ENCODE data around the gene ST6GAL2.

The ST6GAL2 gene

GRCh38 chr2:106825161-106825560, 60.8 kb downstream of the ST6GAL2 start:
- TF ChIP-seq CTCF (IDR thresholded peaks at IDR 0.05; ENCODE audit: low read depth, low read length): no peak
- H3K4me3 ChIP-seq (ENCODE audit: low read depth, low read length): no peak overlapping the region

GRCh38 chr2:106816974-106817373, 69.0 kb downstream of the ST6GAL2 start:
- no peak for TF ChIP-seq CTCF (IDR thresholded peaks at IDR 0.05; ENCODE audit: low read depth, low read length)
- H3K4me3 ChIP-seq (ENCODE audit: low read depth, low read length): no peak overlapping the region

- H3K4me3 ChIP-seq (ENCODE audit: low read depth, low read length): no peak overlapping the region
- TF ChIP-seq CTCF (IDR thresholded peaks at IDR 0.05; ENCODE audit: low read depth, low read length): no peak
Measured at GRCh38 chr2:106812841-106813240, 73.1 kb downstream of the ST6GAL2 start.

- H3K4me3 ChIP-seq (ENCODE audit: low read depth, low read length): no peak overlapping the region
- TF ChIP-seq CTCF (IDR thresholded peaks at IDR 0.05; ENCODE audit: low read depth, low read length): no peak
Measured at GRCh38 chr2:106812383-106812782, 73.6 kb downstream of the ST6GAL2 start.

- no peak for TF ChIP-seq CTCF (IDR thresholded peaks at IDR 0.05; ENCODE audit: low read depth, low read length)
- H3K4me3 ChIP-seq (ENCODE audit: low read depth, low read length): no peak overlapping the region
Measured at GRCh38 chr2:106805716-106806115, 80.3 kb downstream of the ST6GAL2 start.

- H3K4me3 ChIP-seq (ENCODE audit: low read depth, low read length): no peak overlapping the region
- no peak for TF ChIP-seq CTCF (IDR thresholded peaks at IDR 0.05; ENCODE audit: low read depth, low read length)
Measured at GRCh38 chr2:106804161-106804560, 81.8 kb downstream of the ST6GAL2 start.

DNA sequence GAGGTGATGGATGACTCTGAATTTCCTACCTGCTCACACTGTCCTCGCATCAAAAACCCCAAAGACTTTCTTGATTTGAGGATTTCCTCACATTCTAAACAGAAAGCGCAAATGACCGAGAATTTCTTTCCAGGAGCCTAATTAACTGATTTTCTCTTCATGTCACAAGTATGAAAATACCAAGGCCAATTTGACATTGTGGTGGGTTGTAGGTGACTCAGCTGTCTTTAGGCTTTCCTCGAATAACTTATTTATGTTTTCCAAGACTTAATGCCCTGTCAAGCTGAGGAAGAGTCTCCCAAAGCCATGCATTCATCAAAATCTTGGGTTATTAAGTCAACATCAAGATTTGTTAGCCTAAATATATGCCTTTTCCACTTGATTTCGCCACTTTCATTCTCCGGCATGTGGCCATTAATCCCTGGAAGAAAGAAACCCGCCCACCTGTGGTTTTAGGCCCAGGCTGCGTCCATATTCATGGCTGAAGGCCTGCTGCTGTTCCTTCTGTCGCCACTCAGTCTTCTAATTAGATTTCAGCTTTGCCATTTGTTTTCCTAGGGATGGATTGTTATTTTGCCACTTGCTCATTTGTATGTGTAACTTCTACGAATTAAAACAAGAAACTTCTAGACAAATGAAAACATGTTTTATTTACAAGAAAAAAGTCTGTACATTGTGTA, 84.9 kb downstream of the ST6GAL2 start:
- no peak for TF ChIP-seq CTCF (IDR thresholded peaks at IDR 0.05; ENCODE audit: low read depth, low read length)
- H3K4me3 ChIP-seq (ENCODE audit: low read depth, low read length): no peak overlapping the region

All from WI38 (cell line).